Measurements from ENCODE around the gene GALNT10.

GALNT10 gene

DNA sequence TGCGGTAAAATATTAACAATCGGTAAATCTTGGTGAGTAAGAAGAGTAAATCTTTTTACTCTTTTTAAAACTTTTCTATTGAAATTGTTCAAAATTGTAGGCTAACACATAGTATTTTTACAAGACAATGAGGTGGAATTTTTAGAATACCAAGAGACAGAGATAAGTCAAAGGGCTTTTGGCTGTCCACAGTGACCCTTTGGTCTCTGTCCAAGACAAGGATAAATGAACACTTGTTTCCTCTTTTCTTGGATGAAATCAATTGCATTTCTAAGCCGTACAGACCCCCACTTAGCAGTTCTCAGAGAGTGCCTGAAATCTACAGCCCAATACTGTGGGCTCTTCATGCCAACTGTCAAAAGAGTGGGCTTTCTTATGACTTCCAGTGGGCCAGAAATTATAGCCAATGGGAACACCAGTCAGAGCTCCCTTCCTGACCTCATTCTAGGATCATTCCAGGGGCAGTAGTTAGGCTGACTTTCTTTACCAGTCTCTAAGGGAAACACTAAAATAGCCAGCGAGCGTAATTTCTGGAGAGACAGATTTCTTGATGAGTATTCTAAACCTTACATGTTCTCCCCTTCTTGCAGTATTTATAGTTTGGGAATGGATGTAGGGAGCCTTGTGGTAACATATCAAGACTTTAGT, 74.1 kb downstream of the GALNT10 start:
- Histone ChIP-seq H3K36me3 (replicated peaks in 1 of 2; ENCODE audit: control insufficient read depth in 2 of 2, insufficient read depth in 2 of 2, low read length in 2 of 2) (no peaks in the 10 kb centered on the region), H3K23ac (ENCODE audit: low read depth, low read length, poor library complexity) (no peak overlapping the region), H2BK12ac (ENCODE audit: low read length) (no peak overlapping the region), H2BK120ac (ENCODE audit: low read depth, low read length) (no peak overlapping the region), H3K27ac (replicated peaks; ENCODE audit: low read length) (peak overlapping the region; percentile 45), H3K14ac (ENCODE audit: low read length) (no peak overlapping the region), H2AK5ac (ENCODE audit: low read depth, low read length) (no peak overlapping the region), H3K9me3 (replicated peaks in 1 of 2; ENCODE audit: control insufficient read depth in 2 of 2, insufficient read depth in 1 of 2, low read depth in 1 of 2, low read length in 2 of 2) (no peaks in the 10 kb centered on the region), H3K9ac (ENCODE audit: low read depth, low read length, poor library complexity) (no peak overlapping the region), H3K4me1 (ENCODE audit: control insufficient read depth in 2 of 2, insufficient read depth in 1 of 2, low read depth in 1 of 2, low read length in 2 of 2) (peaks cover 34 to 37% of the 10 kb centered on the region in 2 donors), H3K4me2 (ENCODE audit: insufficient read depth, low read length, poor library complexity, severe bottlenecking) (no peak overlapping the region), H3K27me3 (ENCODE audit: control insufficient read depth in 3 of 3, insufficient read depth in 3 of 3, low read depth in 1 of 3, low read length in 3 of 3) (no peaks in the 10 kb centered on the region), H3K79me1 (ENCODE audit: low read depth, low read length) (no peaks in the 10 kb centered on the region), H4K91ac (ENCODE audit: low read depth, low read length, poor library complexity) (no peak overlapping the region), H4K8ac (ENCODE audit: low read depth, low read length) (no peak overlapping the region), H2AFZ (ENCODE audit: low read length) (no peak overlapping the region), H2BK5ac (ENCODE audit: low read length) (no peak overlapping the region), H3K18ac (ENCODE audit: low read length) (no peak overlapping the region), H3K4me3 (ENCODE audit: low read length in 2 of 2) (no peak overlapping the region), H2BK15ac (ENCODE audit: low read length) (no peak overlapping the region), H3K4ac (ENCODE audit: low read length) (no peak overlapping the region)
- no peak for DNase-seq (ENCODE audit: low spot score)
- WGBS, 2 donors (ENCODE audit: extremely low coverage in 2 of 2, insufficient read length in 2 of 2, insufficient replicate concordance in 1 of 2): no CpG with 5 or more reads among the region's 5 CpGs

DNA sequence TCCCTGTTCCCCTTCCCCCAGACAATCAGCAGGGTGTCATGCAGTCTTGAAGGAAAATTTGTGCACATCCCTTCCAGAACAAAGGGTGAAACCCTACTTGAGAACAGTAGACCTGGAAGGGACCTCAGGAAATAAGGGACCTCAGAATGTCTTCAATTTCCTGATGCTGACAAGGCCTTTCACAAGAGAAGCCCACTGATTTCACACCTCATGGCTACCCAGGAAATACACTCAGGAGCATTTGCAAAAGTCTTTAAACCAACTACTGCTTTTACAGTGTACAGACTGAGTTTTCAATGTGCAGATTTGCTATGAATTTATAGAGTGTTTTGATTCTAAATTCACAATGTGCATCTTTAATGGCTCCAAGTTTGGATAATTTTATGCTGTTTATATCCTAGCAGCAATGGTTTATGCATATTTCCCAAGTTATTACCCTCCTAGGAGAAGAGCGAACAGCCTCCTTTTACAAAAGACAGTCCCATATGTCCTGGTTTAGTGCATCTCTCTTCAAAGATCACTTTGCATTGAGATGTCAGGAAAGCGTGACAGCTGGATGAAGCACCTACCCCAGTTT, 74.8 kb downstream of the GALNT10 start:
- no peak overlapping the region for H3K4me2 ChIP-seq (ENCODE audit: insufficient read depth, low read length, poor library complexity, severe bottlenecking)
- H2AFZ ChIP-seq (ENCODE audit: low read length): no peak overlapping the region
- no peak overlapping the region for H3K18ac ChIP-seq (ENCODE audit: low read length)
- H3K9ac ChIP-seq (ENCODE audit: low read depth, low read length, poor library complexity): no peak overlapping the region
- no peak overlapping the region for H2AK5ac ChIP-seq (ENCODE audit: low read depth, low read length)
- peaks cover 31 to 34% of the 10 kb centered on the region in 2 donors for H3K4me1 ChIP-seq (ENCODE audit: control insufficient read depth in 2 of 2, insufficient read depth in 1 of 2, low read depth in 1 of 2, low read length in 2 of 2)
- H4K91ac ChIP-seq (ENCODE audit: low read depth, low read length, poor library complexity): no peak overlapping the region
- no peak overlapping the region for H3K4ac ChIP-seq (ENCODE audit: low read length)
- WGBS, 2 donors (ENCODE audit: extremely low coverage in 2 of 2, insufficient read length in 2 of 2, insufficient replicate concordance in 1 of 2): no CpG with 5 or more reads among the region's 2 CpGs
- no peak overlapping the region for H3K23ac ChIP-seq (ENCODE audit: low read depth, low read length, poor library complexity)
- H3K27me3 ChIP-seq (ENCODE audit: control insufficient read depth in 3 of 3, insufficient read depth in 3 of 3, low read depth in 1 of 3, low read length in 3 of 3): no peaks in the 10 kb centered on the region
- H3K4me3 ChIP-seq (ENCODE audit: low read length in 2 of 2): no peak overlapping the region
- no peaks in the 10 kb centered on the region for H3K9me3 ChIP-seq (replicated peaks in 1 of 2; ENCODE audit: control insufficient read depth in 2 of 2, insufficient read depth in 1 of 2, low read depth in 1 of 2, low read length in 2 of 2)
- no peak overlapping the region for H2BK12ac ChIP-seq (ENCODE audit: low read length)
- no peaks in the 10 kb centered on the region for H3K79me1 ChIP-seq (ENCODE audit: low read depth, low read length)
- H3K27ac ChIP-seq (replicated peaks; ENCODE audit: low read length): no peak overlapping the region
- no peak overlapping the region for H3K14ac ChIP-seq (ENCODE audit: low read length)
- H2BK120ac ChIP-seq (ENCODE audit: low read depth, low read length): no peak overlapping the region
- H4K8ac ChIP-seq (ENCODE audit: low read depth, low read length): no peak overlapping the region
- no peak overlapping the region for H2BK5ac ChIP-seq (ENCODE audit: low read length)
- DNase-seq (ENCODE audit: low spot score): no peak
- no peaks in the 10 kb centered on the region for H3K36me3 ChIP-seq (replicated peaks in 1 of 2; ENCODE audit: control insufficient read depth in 2 of 2, insufficient read depth in 2 of 2, low read length in 2 of 2)
- no peak overlapping the region for H2BK15ac ChIP-seq (ENCODE audit: low read length)

DNA sequence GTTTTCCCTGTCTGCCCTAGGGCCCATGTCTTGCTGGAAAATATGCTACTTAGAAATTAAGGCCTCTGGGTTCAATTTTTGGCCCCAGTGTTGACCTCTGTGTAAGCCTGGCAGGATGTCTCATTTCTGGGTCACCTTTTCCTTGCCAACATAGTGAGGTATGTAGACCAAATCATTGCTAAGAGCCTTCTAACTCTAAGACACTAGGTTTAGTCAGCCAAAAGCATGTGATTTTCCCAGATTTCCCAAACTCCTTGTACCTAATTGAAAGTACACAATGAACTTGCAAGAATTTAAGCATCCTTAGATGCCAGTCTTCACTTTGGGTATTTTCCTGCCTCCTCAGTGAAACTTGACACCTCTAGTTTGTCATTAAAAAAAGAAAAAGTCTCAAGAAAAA, 77.0 kb downstream of the GALNT10 start:
- Histone ChIP-seq H3K4me1 (ENCODE audit: control insufficient read depth in 2 of 2, insufficient read depth in 1 of 2, low read depth in 1 of 2, low read length in 2 of 2) (peaks cover 18 to 20% of the 10 kb centered on the region in 2 donors), H4K91ac (ENCODE audit: low read depth, low read length, poor library complexity) (no peak overlapping the region), H3K4me3 (ENCODE audit: low read length in 2 of 2) (no peak overlapping the region)

DNA sequence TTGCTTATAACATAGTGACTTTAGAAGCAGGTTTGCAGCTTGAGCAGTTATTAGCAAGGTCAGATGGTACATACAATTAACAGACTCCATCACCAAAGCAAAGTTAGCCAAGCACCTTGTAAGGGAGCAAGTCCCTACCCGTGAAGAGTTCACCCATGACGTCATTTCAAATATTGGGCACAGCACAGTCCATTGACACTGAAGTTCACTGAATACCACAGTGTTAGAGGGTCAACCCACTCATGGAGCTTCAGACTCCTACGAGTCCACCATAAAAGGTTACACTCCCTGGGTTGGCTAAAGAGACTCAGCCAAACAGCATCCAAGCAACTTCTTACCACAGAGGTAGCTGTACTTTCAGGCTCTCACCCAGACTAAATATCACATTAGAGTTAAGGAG, 77.5 kb downstream of the GALNT10 start:
- no CpG with 5 or more reads among the region's 3 CpGs for WGBS, 2 donors (ENCODE audit: extremely low coverage in 2 of 2, insufficient read length in 2 of 2, insufficient replicate concordance in 1 of 2)

More for the DNA sequence above, 77.0 kb downstream of the GALNT10 start:
- H2BK15ac ChIP-seq (ENCODE audit: low read length): no peak overlapping the region
- H2BK12ac ChIP-seq (ENCODE audit: low read length): no peak overlapping the region
- no peak overlapping the region for H4K8ac ChIP-seq (ENCODE audit: low read depth, low read length)
- H3K79me1 ChIP-seq (ENCODE audit: low read depth, low read length): no peaks in the 10 kb centered on the region
- H2BK5ac ChIP-seq (ENCODE audit: low read length): no peak overlapping the region
- H3K27ac ChIP-seq (replicated peaks; ENCODE audit: low read length): no peak overlapping the region
- no peak overlapping the region for H3K14ac ChIP-seq (ENCODE audit: low read length)
- no peak overlapping the region for H3K18ac ChIP-seq (ENCODE audit: low read length)
- H3K23ac ChIP-seq (ENCODE audit: low read depth, low read length, poor library complexity): no peak overlapping the region
- no peak overlapping the region for H3K9ac ChIP-seq (ENCODE audit: low read depth, low read length, poor library complexity)
- H3K4me2 ChIP-seq (ENCODE audit: insufficient read depth, low read length, poor library complexity, severe bottlenecking): no peak overlapping the region
- no peaks in the 10 kb centered on the region for H3K9me3 ChIP-seq (replicated peaks in 1 of 2; ENCODE audit: control insufficient read depth in 2 of 2, insufficient read depth in 1 of 2, low read depth in 1 of 2, low read length in 2 of 2)
- no peak overlapping the region for H2AFZ ChIP-seq (ENCODE audit: low read length)
- DNase-seq (ENCODE audit: low spot score): no peak
- no peak overlapping the region for H3K4ac ChIP-seq (ENCODE audit: low read length)
- no peak overlapping the region for H2AK5ac ChIP-seq (ENCODE audit: low read depth, low read length)
- no peaks in the 10 kb centered on the region for H3K27me3 ChIP-seq (ENCODE audit: control insufficient read depth in 3 of 3, insufficient read depth in 3 of 3, low read depth in 1 of 3, low read length in 3 of 3)
- no peaks in the 10 kb centered on the region for H3K36me3 ChIP-seq (replicated peaks in 1 of 2; ENCODE audit: control insufficient read depth in 2 of 2, insufficient read depth in 2 of 2, low read length in 2 of 2)
- H2BK120ac ChIP-seq (ENCODE audit: low read depth, low read length): no peak overlapping the region

More for the DNA sequence above, 77.5 kb downstream of the GALNT10 start:
- no peak overlapping the region for H2BK12ac ChIP-seq (ENCODE audit: low read length)
- H3K36me3 ChIP-seq (replicated peaks in 1 of 2; ENCODE audit: control insufficient read depth in 2 of 2, insufficient read depth in 2 of 2, low read length in 2 of 2): no peaks in the 10 kb centered on the region
- no peak overlapping the region for H2AFZ ChIP-seq (ENCODE audit: low read length)
- no peak overlapping the region for H3K14ac ChIP-seq (ENCODE audit: low read length)
- no peak overlapping the region for H3K27ac ChIP-seq (replicated peaks; ENCODE audit: low read length)
- no peak overlapping the region for H3K18ac ChIP-seq (ENCODE audit: low read length)
- H3K4me3 ChIP-seq (ENCODE audit: low read length in 2 of 2): no peak overlapping the region
- no peak overlapping the region for H3K23ac ChIP-seq (ENCODE audit: low read depth, low read length, poor library complexity)
- DNase-seq (ENCODE audit: low spot score): no peak
- H2BK120ac ChIP-seq (ENCODE audit: low read depth, low read length): no peak overlapping the region
- no peak overlapping the region for H2AK5ac ChIP-seq (ENCODE audit: low read depth, low read length)
- no peak overlapping the region for H2BK5ac ChIP-seq (ENCODE audit: low read length)
- no peaks in the 10 kb centered on the region for H3K9me3 ChIP-seq (replicated peaks in 1 of 2; ENCODE audit: control insufficient read depth in 2 of 2, insufficient read depth in 1 of 2, low read depth in 1 of 2, low read length in 2 of 2)
- no peaks in the 10 kb centered on the region for H3K79me1 ChIP-seq (ENCODE audit: low read depth, low read length)
- H3K4ac ChIP-seq (ENCODE audit: low read length): no peak overlapping the region
- no peak overlapping the region for H3K4me2 ChIP-seq (ENCODE audit: insufficient read depth, low read length, poor library complexity, severe bottlenecking)
- H3K4me1 ChIP-seq (ENCODE audit: control insufficient read depth in 2 of 2, insufficient read depth in 1 of 2, low read depth in 1 of 2, low read length in 2 of 2): peaks cover 21 to 23% of the 10 kb centered on the region in 2 donors
- no peaks in the 10 kb centered on the region for H3K27me3 ChIP-seq (ENCODE audit: control insufficient read depth in 3 of 3, insufficient read depth in 3 of 3, low read depth in 1 of 3, low read length in 3 of 3)
- H3K9ac ChIP-seq (ENCODE audit: low read depth, low read length, poor library complexity): no peak overlapping the region
- H2BK15ac ChIP-seq (ENCODE audit: low read length): no peak overlapping the region
- no peak overlapping the region for H4K91ac ChIP-seq (ENCODE audit: low read depth, low read length, poor library complexity)
- H4K8ac ChIP-seq (ENCODE audit: low read depth, low read length): no peak overlapping the region
